Fibroblast of peridontal ligament (primary cell): ENCODE data around the gene CCM2.

ENCODE experiments used
- DNase-seq: peaks from one replicate; pipeline ENCODE4 v3.0.0-alpha.2; 2010; ENCODE audit errors: extremely low read depth

CCM2 gene

DNA sequence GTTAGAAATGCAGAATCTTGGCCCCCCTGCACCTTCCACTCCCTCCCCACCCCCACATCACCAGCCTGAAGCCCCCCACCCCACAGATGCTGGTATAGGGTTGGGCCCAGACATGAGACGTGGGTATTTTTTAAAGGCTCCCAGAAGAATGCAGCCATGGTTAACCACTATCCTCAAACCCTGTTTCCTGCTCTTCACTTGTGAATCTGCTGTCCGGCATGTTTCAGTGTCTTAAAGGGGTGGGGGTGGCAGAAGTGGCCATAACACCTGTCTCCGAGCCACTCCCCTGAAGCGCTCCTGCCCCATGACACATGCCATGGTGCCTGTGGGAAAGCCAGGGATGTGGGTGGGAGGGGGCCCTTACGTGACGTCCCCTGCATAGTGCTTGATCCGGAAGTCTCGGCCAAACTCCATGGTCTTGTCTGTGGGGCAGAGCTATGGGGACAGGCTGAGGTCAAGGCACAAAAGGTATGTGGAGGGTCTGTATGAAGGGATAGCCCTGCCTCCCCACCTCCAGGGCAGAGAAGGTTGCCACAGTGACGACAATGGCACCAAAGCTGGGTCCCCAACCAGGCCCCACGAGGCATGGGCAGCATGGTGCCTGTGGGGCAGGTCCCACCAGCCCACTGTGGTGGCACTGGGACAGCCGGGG lies 30.8 kb upstream of the CCM2 start:
- no peak for DNase-seq

DNA sequence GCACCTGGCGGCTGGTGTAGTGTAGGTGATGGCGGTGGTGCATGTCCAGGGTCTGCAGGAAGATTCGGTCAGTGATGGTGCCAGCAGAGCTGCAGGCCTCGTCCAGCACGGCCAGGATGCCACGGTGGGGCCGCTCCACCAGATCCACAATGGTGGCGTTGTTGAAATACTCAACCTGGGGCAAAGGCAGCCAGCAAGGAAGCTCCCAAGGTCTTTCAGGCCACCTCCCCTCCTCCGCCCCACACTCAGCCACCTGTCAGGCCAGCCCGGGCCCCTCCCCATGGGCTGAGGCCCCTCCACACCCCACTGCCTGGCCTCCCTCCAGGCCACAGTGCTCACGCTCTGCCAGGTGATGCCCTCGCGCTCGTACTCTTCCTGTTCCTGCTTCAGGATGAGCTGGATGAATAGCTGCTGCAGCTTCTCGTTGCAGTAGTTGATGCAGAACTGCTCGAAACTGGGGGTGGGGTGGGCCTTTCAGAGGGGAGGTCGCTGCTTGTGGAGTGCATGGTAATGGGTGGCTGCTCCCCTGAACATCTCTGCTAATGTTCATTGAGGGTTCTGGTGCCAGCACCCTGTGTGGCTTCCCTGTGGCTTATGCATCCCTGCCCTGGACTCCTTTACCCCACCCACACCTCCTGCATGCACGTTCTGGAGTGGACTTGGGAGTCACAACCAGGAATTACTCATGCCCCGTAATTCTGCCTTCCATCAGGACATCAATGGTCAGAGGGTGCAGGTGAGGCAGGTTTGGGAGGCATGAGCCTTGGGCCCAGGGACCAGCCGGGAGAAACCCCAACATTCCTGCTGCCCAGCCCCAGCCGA lies 30.1 kb upstream of the CCM2 start:
- no peak for DNase-seq

DNA sequence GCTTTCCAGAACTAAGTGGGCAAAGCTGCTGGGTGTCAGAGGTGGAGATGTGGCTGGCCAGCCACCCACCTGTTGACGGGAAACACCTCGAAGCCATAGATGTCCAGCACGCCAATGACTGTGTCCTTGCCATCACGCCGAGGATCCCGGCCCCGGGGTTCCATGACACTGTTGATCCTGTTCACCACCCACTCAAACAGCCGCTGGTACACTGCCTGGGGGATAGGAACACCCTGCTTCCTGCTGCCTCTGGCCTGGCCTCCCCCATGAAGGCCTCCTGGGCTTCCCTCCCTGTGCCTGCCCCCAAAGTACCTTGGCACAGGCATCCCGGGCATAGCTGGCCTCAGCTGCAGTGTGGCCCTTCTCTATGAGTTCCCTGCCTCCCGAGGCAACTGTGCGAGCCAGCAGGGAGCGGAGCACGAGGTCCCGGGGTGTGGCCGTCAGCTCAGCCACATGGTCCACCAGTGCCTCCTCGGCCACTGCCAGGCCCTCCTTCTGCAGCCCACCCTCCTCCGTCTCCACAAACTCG lies 29.4 kb upstream of the CCM2 start:
- DNase-seq = no peak

DNA sequence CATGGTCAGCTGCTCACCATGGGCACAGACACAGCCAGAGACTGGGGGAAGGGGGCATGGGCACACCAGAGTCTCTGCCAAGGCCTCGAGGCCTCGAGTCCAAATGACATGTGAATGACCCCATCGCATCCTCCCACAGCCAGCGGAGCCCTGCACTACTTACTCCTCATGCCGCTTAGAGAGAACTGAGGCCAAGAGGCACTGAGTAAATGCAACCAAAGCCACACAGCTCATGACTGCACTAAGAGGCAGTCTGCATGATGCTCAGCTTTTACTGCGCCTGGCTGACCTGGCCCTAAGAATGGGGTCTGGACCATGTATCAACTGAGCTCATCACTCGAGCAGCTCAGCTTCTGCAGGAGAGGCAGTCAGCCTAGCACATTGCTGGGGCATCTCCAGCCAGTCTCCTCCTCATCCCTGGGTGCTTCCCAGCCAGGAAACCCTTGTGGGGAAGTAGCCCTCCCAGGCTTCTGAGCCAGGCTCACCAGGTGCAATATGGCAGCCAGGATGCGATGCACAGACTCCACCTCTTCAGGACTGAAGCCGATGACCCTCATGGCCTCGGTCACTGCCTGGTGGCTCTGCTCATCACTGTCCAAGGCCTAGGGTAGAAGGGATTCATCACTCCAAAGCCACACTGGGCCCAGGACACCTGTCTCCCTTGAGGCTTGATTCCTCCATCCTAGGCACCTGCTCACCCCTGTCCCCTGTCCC lies 28.7 kb upstream of the CCM2 start:
- no peak for DNase-seq

- no peak for DNase-seq
Observed at GRCh38 chr7:44971902-44972441, 28.0 kb upstream of the CCM2 start.

GRCh38 chr7:44972562-44972961 lies 27.4 kb upstream of the CCM2 start:
- no peak for DNase-seq

GRCh38 chr7:44973610-44974401 lies 26.2 kb upstream of the CCM2 start:
- DNase-seq = no peak

GRCh38 chr7:44974549-44974948 lies 25.5 kb upstream of the CCM2 start:
- DNase-seq = no peak

DNA sequence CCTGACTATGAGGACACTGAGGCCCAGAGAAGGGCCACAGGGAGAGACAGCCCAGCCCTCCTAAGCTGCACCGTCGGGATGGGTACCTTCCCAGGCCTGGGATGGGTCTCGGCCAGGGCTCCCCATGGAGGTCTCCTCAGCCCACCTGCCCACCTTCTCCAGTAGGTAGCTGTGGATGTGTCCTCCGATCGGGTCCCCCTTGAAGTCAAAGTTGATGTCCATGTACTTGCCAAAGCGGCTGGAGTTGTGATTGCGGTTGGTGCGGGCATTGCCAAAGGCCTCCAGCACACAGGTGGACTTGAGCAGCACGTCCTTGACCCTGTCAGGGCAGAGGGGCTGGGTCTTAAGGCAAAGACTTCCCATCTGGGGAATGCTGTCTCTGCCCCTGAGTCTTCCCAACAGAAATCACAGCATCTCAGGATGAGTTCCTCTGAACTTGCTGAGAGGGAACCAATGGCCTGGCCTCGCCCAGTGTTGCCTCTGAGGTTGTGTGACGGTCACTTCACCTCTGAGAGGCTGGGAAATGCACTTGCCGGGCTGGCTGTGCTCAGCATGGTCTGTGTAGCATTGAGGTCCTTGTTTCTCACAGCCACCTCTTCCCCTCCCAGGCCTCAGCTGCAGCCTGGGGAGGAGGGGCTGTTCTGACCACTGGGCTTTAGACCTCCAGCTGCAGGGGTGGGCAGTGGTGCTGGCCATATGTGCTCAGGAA lies 24.5 kb upstream of the CCM2 start:
- DNase-seq = no peak

DNA sequence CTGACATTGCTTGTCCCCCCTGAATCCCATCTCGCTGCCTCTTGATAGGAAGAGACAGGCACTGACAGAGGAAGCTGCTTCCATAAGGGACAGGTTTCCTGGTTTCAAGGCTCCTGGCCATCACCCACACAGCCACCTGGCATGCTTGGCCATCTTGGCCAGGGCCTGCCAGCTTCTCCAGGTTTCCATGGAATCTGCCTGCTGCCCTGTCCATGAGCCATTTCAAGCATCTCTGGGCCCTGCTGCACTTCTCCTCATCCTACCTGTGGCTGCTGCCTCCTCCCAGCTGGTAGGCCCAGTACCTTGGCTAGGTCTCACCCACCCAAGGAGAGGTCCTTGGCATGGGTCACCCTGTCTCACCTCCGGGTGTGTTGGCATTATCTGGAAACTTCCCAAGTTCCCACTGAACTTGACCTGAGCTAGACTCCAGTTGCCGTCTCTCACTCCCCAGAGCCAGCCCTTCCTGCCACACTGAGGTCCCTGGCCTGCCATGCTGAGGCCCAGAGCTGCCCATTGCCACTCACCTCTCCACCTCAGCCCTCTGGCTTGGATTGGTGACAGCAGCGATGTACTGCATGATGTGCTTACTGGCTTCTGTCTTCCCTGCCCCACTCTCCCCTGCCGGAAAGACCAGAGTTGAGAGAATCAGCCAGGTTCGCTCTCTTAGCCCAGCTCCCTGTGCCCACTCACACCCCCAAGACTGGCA lies 23.8 kb upstream of the CCM2 start:
- DNase-seq = no peak

- DNase-seq = no peak
Observed at GRCh38 chr7:44976746-44977196, 23.2 kb upstream of the CCM2 start.

- no peak for DNase-seq
Observed at GRCh38 chr7:44977304-44977958, 22.6 kb upstream of the CCM2 start.

DNA sequence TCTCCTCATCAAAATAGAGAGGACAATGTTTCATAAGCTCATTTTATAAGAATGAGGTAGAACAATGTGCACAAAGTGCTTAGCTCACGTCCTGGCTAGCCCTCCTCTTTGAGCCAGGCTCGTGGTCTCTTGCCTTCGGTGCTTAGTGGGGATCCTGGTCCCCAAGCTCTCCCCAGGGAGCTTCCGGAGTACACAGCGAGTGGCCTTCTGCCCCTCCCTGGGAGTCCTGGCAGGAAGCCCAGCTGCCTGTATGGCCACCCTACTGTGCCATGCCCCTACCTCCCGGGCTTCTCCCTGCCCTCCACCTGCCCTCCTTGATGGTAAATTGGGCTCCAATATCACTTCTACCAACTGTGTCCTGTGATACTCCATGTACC lies 22.1 kb upstream of the CCM2 start:
- DNase-seq = no peak

- no peak for DNase-seq
Observed at GRCh38 chr7:44978511-44979366, 21.3 kb upstream of the CCM2 start, which contains the start of gene MYO1G. Gene MYO1G (minus strand): TSS chr7:44979015. CDS start chr7:44978961, 54 bp downstream.

DNA sequence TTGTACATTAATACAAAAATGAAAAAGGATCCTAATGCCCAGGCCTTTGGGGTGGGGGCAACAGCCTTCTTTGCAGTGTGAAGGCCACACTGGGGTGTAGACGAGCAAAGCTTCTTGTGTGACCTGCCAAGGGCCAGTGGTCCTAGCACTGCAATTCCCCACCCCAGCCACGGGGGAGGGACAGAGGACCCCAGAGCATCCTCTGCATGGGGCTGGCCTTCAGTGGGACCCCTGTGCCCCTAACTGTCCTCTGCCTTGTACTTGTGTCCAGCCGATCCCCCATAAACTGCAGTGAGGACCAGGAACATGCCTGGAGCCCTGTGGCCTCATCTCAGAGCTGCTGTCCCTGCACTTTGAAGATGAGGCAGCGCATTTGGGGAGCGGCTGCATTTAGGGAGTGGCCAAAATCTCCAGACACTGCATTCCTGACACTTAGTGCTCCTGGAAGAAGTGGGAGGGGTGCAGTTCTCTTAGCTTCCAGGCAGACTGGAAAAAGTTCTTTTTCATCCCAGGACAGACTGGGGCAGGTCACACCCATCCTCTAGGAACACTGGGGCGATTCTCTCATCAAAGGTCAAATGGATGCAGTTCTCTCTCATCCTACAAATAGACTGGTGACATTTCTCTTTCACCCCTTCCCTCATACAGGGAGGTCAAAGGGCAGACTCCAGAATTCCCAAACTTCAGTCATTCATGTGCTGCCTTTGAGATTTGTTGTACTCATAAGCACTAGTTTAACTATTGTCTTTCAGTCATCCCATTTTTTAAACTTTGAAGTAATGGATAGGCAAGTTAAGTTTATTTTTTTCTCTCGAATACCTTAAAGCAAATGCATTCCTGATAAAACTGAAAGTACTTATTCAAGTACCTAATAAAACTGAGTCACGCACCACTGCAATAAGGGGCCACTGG lies 20.3 kb upstream of the CCM2 start:
- no peak for DNase-seq

DNA sequence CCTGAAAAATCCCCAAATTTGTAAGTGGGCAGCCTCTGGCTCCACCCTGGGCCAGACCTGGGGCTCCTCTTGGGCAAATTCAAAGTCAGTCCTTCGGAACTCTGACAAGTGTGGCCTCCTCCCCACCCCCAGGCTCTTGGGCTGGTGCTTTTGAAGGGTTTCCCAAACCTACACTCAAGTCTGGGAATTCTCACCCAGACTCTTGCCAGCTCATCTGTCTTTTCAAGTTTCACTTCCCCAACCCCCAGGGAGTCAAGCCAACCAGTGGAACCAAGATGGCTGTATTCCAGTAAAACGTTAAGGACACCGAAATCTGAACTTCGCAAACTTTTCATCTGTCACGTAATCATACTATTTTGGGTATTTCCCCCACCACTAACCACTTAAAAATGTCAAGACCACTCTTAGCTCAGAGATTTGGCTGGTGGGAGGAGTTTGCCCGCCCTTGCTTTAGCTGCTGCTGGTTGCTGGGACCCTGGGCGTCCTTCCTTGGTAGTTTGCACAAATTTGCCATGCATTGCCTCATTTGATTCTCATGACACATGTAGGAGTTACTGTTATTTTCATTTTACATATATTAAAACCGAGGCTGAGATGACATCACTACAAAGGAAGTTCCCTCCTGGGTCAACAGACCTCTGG lies 19.5 kb upstream of the CCM2 start:
- peak; percentile 40 for DNase-seq
